ENCODE measurements around the gene SLC13A4. TPM values are rescaled to one million over a fixed set of nuclear protein-coding genes. Genes with fewer than 3 reads are reported as not detected.

Gene SLC13A4
- total RNA-seq, 4 donors from 2014 or later, result not detected

DNA sequence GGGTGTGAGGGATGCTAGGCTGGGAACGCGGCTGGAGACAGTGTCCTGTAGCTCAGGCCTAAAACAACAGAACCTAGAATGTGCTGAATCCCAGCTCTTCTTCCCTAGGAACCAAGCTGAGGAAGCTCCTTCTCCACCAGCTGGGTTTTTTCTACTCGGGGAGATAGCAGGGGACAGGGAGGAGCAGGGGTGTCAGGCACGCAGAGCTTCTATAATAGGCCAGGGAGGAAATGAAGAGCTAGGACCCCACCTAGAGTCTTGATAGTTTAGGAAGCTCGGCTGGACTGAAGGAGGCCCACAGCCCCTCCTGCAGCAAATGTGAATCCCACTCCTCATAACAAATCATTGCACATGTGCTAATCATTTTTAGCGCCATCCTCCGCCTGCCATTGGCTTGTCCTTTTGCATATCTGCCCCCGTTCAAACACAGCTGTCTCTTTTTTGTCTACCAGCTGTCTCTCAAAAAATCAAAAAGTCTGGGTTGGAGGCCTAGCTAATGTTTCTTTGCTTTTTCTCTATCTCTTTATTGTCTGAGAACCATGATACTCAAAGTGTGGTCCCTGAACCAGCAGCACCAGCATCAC, 44.7 kb upstream of the SLC13A4 start:
- DNase-seq, result no peak
- TF ChIP-seq, protein P1, sequence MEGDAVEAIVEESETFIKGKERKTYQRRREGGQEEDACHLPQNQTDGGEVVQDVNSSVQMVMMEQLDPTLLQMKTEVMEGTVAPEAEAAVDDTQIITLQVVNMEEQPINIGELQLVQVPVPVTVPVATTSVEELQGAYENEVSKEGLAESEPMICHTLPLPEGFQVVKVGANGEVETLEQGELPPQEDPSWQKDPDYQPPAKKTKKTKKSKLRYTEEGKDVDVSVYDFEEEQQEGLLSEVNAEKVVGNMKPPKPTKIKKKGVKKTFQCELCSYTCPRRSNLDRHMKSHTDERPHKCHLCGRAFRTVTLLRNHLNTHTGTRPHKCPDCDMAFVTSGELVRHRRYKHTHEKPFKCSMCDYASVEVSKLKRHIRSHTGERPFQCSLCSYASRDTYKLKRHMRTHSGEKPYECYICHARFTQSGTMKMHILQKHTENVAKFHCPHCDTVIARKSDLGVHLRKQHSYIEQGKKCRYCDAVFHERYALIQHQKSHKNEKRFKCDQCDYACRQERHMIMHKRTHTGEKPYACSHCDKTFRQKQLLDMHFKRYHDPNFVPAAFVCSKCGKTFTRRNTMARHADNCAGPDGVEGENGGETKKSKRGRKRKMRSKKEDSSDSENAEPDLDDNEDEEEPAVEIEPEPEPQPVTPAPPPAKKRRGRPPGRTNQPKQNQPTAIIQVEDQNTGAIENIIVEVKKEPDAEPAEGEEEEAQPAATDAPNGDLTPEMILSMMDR (IDR thresholded peaks at IDR 0.05 in 4 of 5, conservative IDR thresholded peaks at IDR 0.05 in 1 of 5), result no peak
- TF ChIP-seq POLR2A (IDR thresholded peaks at IDR 0.05), result no peak
- no peaks in the 10 kb centered on the region for H3K27me3 ChIP-seq
- intact Hi-C loops (cut with DNase I; ENCODE audit: low total_unique reads), result no loop called here
- H3K27ac ChIP-seq, result peak overlapping the region in 1 of 4 donors; percentile 36
- H3K4me3 ChIP-seq, result no peak overlapping the region
- no peaks in the 10 kb centered on the region for H3K36me3 ChIP-seq
- in situ Hi-C loops (cut with MboI; ENCODE audit: low sequenced_read_pairs in 4 of 4), result no loop called here
- no peak for ATAC-seq
- H3K9me3 ChIP-seq, result peaks cover 0 to 1% (median 0%) of the 10 kb centered on the region in 3 donors
- peaks cover 13 to 24% of the 10 kb centered on the region in 2 donors for H3K4me1 ChIP-seq

DNA sequence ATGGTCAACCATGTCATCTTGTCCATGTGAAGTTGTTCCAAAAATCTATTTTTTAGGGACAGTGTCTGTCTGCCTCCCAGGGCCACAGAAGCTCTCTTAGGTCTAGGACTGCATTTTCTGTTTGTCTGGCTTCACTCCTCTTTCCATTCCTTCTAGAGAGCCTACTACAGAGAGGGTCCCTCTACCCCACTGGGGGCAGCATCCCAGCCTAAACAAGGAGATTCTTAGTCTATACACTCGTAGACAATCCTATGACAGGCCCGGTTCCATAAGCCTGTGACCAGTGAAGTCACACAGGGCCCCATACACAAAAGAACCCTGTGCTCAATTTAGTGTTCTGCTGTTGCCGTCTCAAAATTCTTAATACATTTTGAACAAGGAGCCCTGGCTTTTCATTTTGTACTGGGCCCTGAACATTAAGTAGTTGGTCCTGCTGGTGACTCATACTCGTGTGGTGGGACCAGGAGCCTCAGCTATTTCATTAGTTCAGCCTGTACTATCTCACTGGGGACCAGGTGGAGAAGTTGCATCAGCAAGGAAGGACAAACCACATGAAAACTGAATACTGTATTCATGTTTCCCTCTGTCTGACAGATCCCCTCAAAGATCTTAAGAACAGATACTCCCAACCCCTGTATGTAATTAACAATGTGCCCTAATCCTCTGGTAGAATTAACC, 44.1 kb upstream of the SLC13A4 start:
- peaks cover 13 to 24% of the 10 kb centered on the region in 2 donors for H3K4me1 ChIP-seq
- TF ChIP-seq, protein P1 (IDR thresholded peaks at IDR 0.05 in 4 of 5, conservative IDR thresholded peaks at IDR 0.05 in 1 of 5), result no peak
- no peak for TF ChIP-seq POLR2A (IDR thresholded peaks at IDR 0.05)
- ATAC-seq (peak; percentile 43 to 66), DNase-seq (no peak)
- intact Hi-C loops (cut with DNase I; ENCODE audit: low total_unique reads) (no loop called here), in situ Hi-C loops (cut with MboI; ENCODE audit: low sequenced_read_pairs in 4 of 4) (no loop called here)
- peak overlapping the region in 1 of 4 donors; percentile 36 for H3K27ac ChIP-seq
- H3K36me3 ChIP-seq, result no peaks in the 10 kb centered on the region
- no peaks in the 10 kb centered on the region for H3K9me3 ChIP-seq
- H3K27me3 ChIP-seq, result no peaks in the 10 kb centered on the region
- no peak overlapping the region for H3K4me3 ChIP-seq

DNA sequence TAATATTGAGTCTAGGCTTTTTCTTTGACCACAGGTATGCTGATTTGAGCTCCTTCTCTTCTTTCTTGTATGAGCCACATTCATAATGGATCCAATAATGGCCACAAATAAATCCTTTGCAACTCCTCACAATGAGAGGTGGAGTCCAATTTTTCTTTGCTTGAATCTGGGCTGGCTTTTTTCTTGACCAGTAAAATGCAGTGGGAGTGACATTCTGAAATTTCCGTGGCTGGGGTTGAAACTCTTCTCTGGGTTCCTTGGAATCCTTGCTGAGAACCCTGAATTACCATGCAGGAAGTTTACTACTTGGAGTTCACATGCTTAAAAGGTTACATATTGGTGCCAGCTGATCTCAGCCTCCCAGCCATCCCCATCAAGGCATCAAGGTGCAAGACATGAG, 43.1 kb upstream of the SLC13A4 start:
- Histone ChIP-seq H3K4me1 (peaks cover 13 to 26% of the 10 kb centered on the region in 2 donors), H3K4me3 (no peak overlapping the region), H3K27me3 (no peaks in the 10 kb centered on the region), H3K36me3 (no peaks in the 10 kb centered on the region), H3K9me3 (no peaks in the 10 kb centered on the region), H3K27ac (no peak overlapping the region)
- intact Hi-C loops (cut with DNase I; ENCODE audit: low total_unique reads) (no loop called here), in situ Hi-C loops (cut with MboI; ENCODE audit: low sequenced_read_pairs in 4 of 4) (no loop called here)
- ATAC-seq, result no peak
- TF ChIP-seq, protein P1 (IDR thresholded peaks at IDR 0.05 in 4 of 5, conservative IDR thresholded peaks at IDR 0.05 in 1 of 5), result no peak
- no peak for TF ChIP-seq POLR2A (IDR thresholded peaks at IDR 0.05)
- no peak for DNase-seq

DNA sequence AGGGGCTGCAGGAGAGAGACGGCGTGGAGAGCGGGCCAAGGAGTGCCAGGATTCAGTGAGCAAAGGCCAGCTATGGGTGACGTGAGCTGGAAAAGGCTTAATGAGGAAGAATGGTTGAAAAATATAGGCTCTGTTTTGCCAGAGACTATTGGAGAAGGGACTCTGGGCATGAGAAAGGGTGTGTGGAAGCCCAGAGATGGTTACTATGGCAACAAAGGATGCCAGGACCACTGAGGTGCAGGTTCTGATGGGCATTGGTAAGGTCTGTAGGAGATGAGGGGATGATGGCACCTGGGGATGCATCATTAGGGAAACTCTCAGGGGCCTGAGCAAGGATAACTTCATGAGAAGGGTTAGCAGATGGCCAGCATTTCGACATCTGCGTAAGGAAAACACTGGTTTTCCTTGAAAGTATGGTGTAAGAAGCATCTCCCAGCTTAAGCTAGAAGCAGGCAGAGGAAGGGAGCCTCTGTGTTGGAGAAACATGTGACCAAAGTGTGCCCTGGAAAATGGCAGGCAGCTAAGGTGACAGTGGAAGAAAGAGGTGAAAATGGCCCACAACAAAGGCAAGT, 42.2 kb upstream of the SLC13A4 start:
- in situ Hi-C loops (cut with MboI; ENCODE audit: low sequenced_read_pairs in 4 of 4), result no loop called here
- Histone ChIP-seq H3K4me3 (no peak overlapping the region), H3K36me3 (no peaks in the 10 kb centered on the region), H3K9me3 (no peaks in the 10 kb centered on the region), H3K4me1 (peaks cover 13 to 26% of the 10 kb centered on the region in 2 donors), H3K27me3 (no peaks in the 10 kb centered on the region), H3K27ac (no peak overlapping the region)
- ATAC-seq, result no peak
- no peak for DNase-seq
- TF ChIP-seq POLR2A (IDR thresholded peaks at IDR 0.05), result no peak
- TF ChIP-seq, protein P1 (IDR thresholded peaks at IDR 0.05 in 4 of 5, conservative IDR thresholded peaks at IDR 0.05 in 1 of 5), result no peak
- intact Hi-C loops (cut with DNase I; ENCODE audit: low total_unique reads), result no loop called here

All from gastrocnemius medialis (tissue), 4 donors.